MCF 10A (cell line): ENCODE measurements around the gene XXYLT1. TPM values are rescaled to one million over a fixed set of nuclear protein-coding genes. Genes with fewer than 3 reads are reported as not detected.

Experiments used
- BruUV-seq: library from RNA; stranded (reverse); fragments of 400-500 nt; replicated peaks from 2 replicates; lab custom pipeline; 2021; lab: Mats Ljungman, UMichigan
- CTCF ChIA-PET: fragments of 300-600 bp; sonication (Branson Sonifier 250); formaldehyde crosslinking; extraction: SDS; loops from one replicate; lab custom pipeline; 2021; ENCODE audit warnings: antibody characterized with exemption, inconsistent platforms; lab: Yijun Ruan, JAX
- POLR2A ChIA-PET: fragments of 300-600, 350-650 bp; sonication (Branson Sonifier 250); formaldehyde crosslinking; extraction: SDS; loops from one replicate; lab custom pipeline; 2020; ENCODE audit warnings: antibody characterized with exemption, inconsistent platforms; lab: Yijun Ruan, JAX
- DNase-seq: peaks from one replicate; pipeline ENCODE4 v3.0.0-alpha.2; 2018; ENCODE audit not compliant: unreplicated experiment
- H3K27ac Mint-ChIP-seq: one replicate; pipeline ENCODE4 v1.8.0; 2022; ENCODE audit warnings: mild to moderate bottlenecking, low read depth, mixed read lengths; ENCODE audit not compliant: unreplicated experiment
- H3K27me3 Mint-ChIP-seq: one replicate; pipeline ENCODE4 v1.8.0; 2022; ENCODE audit warnings: mixed read lengths; ENCODE audit not compliant: insufficient read depth, unreplicated experiment
- H3K36me3 Mint-ChIP-seq: one replicate; pipeline ENCODE4 v1.8.0; 2022; ENCODE audit warnings: mild to moderate bottlenecking, moderate library complexity, mixed read lengths; ENCODE audit not compliant: insufficient read depth, unreplicated experiment
- H3K4me1 Mint-ChIP-seq: one replicate; pipeline ENCODE4 v1.8.0; 2022; ENCODE audit warnings: mixed read lengths; ENCODE audit not compliant: insufficient read depth, unreplicated experiment
- H3K4me3 Mint-ChIP-seq: one replicate; pipeline ENCODE4 v1.8.0; 2022; ENCODE audit warnings: mild to moderate bottlenecking, moderate library complexity, mixed read lengths; ENCODE audit not compliant: unreplicated experiment
- H3K9me3 Mint-ChIP-seq: one replicate; pipeline ENCODE4 v1.8.0; 2022; ENCODE audit warnings: mixed read lengths; ENCODE audit not compliant: unreplicated experiment
- CTCF ChIP-seq: fragments of 200-600 bp; IDR thresholded peaks from one replicate; pipeline ENCODE4 v1.8.0; 2022; ENCODE audit warnings: antibody characterized with exemption, mild to moderate bottlenecking; ENCODE audit not compliant: unreplicated experiment
- intact Hi-C: fragments of 100-400 bp; cut with micrococcal nuclease; formaldehyde crosslinking; loops from 2 replicates; pipeline ENCODE4 v1.14.1; 2022
- total RNA-seq: library from RNA; stranded (reverse); gene quantifications from 2 replicates; pipeline ENCODE4 v1.2.3, GENCODE V29; 2022

XXYLT1 gene
- total RNA-seq, 1 experiment from 2014 or later = 10.0 TPM

GRCh38 chr3:195175076-195175475 is 95.9 kb downstream of the XXYLT1 start:
- Mint-ChIP-seq H3K9me3 (no peaks in the 10 kb centered on the region), H3K27ac (no peak overlapping the region), H3K4me3 (no peak overlapping the region), H3K36me3 (peaks cover 13% of the 10 kb centered on the region), H3K27me3 (no peaks in the 10 kb centered on the region), H3K4me1 (no peaks in the 10 kb centered on the region)
- ChIA-PET CTCF (interaction anchor here (0.9 to 1.2 kb wide), 3 partner anchors 9 to 492 kb away, joined by 3 to 4 read pairs (median 4); no protein-coding TSS in a partner anchor), POLR2A (interaction anchor here (1.0 kb wide), 1 partner anchor 84 kb away, joined by 3 read pairs; no protein-coding TSS in a partner anchor)
- BruUV-seq = no TSS peak
- TF ChIP-seq CTCF = no peak
- no peak for DNase-seq
- intact Hi-C loops = no loop called here

DNA sequence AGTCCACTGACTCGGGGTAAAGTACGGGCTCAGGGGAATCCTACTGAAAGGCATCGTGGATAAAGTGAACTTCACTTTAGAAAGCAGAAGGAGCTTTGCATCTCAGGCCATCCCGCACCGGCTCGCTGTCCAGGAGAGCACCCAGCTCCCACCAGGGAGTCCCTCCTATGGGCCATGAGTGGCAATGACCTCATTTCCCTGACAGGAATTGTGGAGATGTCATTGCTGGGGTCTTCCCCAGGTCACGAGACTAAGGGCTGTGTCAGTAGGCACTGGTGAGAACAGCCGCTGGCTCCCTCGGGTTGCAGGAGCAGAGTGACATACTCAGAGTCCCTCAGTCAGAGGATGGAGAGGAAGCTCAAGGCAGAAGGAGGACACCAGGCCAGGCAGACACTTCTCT is 97.3 kb downstream of the XXYLT1 start:
- no peak for DNase-seq
- no TSS peak for BruUV-seq
- ChIA-PET POLR2A (interaction anchor here (0.7 to 1.8 kb wide), 2 partner anchors 9 to 408 kb away, joined by 3 to 4 read pairs; no protein-coding TSS in a partner anchor), CTCF (no interaction called here)
- Mint-ChIP-seq H3K27me3 (no peaks in the 10 kb centered on the region), H3K27ac (no peak overlapping the region), H3K4me3 (no peak overlapping the region), H3K9me3 (no peaks in the 10 kb centered on the region), H3K36me3 (peaks cover 13% of the 10 kb centered on the region), H3K4me1 (no peaks in the 10 kb centered on the region)
- intact Hi-C loops = no loop called here
- no peak for TF ChIP-seq CTCF

GRCh38 chr3:195172896-195173295 is 98.1 kb downstream of the XXYLT1 start:
- peaks cover 13% of the 10 kb centered on the region for H3K36me3 Mint-ChIP-seq
- intact Hi-C loops = no loop called here
- H3K27me3 Mint-ChIP-seq = no peaks in the 10 kb centered on the region
- H3K4me1 Mint-ChIP-seq = no peaks in the 10 kb centered on the region
- no peak for DNase-seq
- ChIA-PET CTCF (interaction anchor here (0.6 kb wide), 1 partner anchor 76 kb away, joined by 5 read pairs; no protein-coding TSS in a partner anchor), POLR2A (interaction anchor here (0.7 to 1.8 kb wide), 2 partner anchors 10 to 407 kb away, joined by 3 to 4 read pairs; no protein-coding TSS in a partner anchor)
- no peak for TF ChIP-seq CTCF
- H3K9me3 Mint-ChIP-seq = no peaks in the 10 kb centered on the region
- no peak overlapping the region for H3K27ac Mint-ChIP-seq
- no TSS peak for BruUV-seq
- H3K4me3 Mint-ChIP-seq = no peak overlapping the region

DNA sequence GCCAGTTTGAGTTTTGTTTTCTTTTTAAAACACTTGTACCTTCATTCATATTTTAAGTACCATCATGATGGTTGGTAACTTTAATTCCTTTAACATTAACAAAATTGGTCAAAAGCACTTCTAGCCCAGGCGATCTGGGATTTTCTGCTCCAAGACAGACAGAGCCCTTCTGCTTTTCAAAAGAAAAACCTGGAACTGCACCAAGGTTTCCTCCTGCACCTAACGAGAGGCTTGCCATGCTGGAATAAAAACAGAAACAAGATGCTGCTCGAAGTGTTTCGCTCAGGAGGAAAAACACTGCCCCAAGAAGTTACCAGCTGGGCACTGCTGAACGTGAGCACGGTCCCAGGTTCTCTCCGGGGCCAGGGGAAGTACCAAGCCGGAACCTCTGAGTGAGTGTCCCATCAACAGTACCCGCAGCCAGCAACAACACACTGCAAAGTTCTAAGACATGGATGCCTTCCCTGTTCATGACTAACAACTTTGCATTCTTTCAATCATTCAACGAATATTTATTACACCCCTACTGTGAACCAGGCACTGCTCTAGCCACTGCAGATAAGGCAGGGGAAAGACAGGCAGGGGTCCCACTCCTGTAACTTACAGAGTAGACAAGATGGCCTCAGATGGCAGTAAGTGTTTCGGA is 98.8 kb downstream of the XXYLT1 start:
- POLR2A ChIA-PET = interaction anchor here (1.8 kb wide), 1 partner anchor 10 kb away, joined by 4 read pairs; no protein-coding TSS in a partner anchor
- CTCF ChIA-PET = no interaction called here

More for the DNA sequence above, 98.8 kb downstream of the XXYLT1 start:
- Mint-ChIP-seq H3K27me3 (no peaks in the 10 kb centered on the region), H3K4me3 (no peak overlapping the region), H3K27ac (no peak overlapping the region), H3K4me1 (no peaks in the 10 kb centered on the region), H3K9me3 (no peaks in the 10 kb centered on the region), H3K36me3 (peaks cover 13% of the 10 kb centered on the region)
- no peak for DNase-seq
- no TSS peak for BruUV-seq
- intact Hi-C loops = no loop called here
- TF ChIP-seq CTCF = no peak
